Activated naive CD8-positive, alpha-beta T cell (primary cell): ENCODE measurements around the gene TUFM.
A peak's percentile ranks its signal among the peaks of the same experiment; 100 is the strongest.

Experiments used
- H3K27ac Mint-ChIP-seq: one replicate; pipeline ENCODE4 v1.8.0; 2021; ENCODE audit warnings: mixed read lengths
- H3K27me3 Mint-ChIP-seq: one replicate; pipeline ENCODE4 v1.8.0; 2021; ENCODE audit warnings: mixed read lengths
- H3K36me3 Mint-ChIP-seq: one replicate; pipeline ENCODE4 v1.8.0; 2021; ENCODE audit warnings: mixed read lengths
- H3K4me1 Mint-ChIP-seq: one replicate; pipeline ENCODE4 v1.8.0; 2021; ENCODE audit warnings: low read depth, mixed read lengths
- H3K4me3 Mint-ChIP-seq: one replicate; pipeline ENCODE4 v1.8.0; 2021; ENCODE audit warnings: mild to moderate bottlenecking, mixed read lengths
- H3K9me3 Mint-ChIP-seq: one replicate; pipeline ENCODE4 v1.8.0; 2021; ENCODE audit warnings: low read depth, mixed read lengths

The TUFM gene

GRCh38 chr16:28837672-28838557 is 8.2 kb downstream of the TUFM start:
- no peaks in the 10 kb centered on the region for H3K27me3 Mint-ChIP-seq
- peak overlapping the region; percentile 83 for H3K27ac Mint-ChIP-seq
- H3K36me3 Mint-ChIP-seq = peaks cover 6% of the 10 kb centered on the region
- H3K4me1 Mint-ChIP-seq = peaks cover 6% of the 10 kb centered on the region
- H3K9me3 Mint-ChIP-seq = no peaks in the 10 kb centered on the region
- H3K4me3 Mint-ChIP-seq = no peak overlapping the region

DNA sequence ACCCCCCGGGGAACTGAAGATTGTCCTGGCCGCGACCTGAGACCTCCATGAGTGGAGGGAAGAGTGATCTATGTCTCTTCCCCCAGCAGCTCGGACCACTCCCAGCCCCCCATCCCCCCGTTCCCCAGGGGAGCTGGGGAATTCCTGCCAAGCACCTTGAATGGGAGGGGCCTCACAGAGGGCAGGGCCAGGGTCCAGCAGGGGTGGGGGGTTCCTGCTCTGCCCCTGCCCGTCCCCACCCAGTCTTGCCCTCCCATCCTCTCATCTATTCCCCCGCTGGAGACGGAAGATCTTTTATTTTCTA is 9.4 kb downstream of the TUFM start:
- H3K4me1 Mint-ChIP-seq = peaks cover 6% of the 10 kb centered on the region
- no peaks in the 10 kb centered on the region for H3K27me3 Mint-ChIP-seq
- no peaks in the 10 kb centered on the region for H3K9me3 Mint-ChIP-seq
- no peak overlapping the region for H3K27ac Mint-ChIP-seq
- H3K4me3 Mint-ChIP-seq = no peak overlapping the region
- H3K36me3 Mint-ChIP-seq = peaks cover 7% of the 10 kb centered on the region

GRCh38 chr16:28835864-28836760 is 10.0 kb downstream of the TUFM start:
- H3K9me3 Mint-ChIP-seq = no peaks in the 10 kb centered on the region
- H3K4me1 Mint-ChIP-seq = peaks cover 6% of the 10 kb centered on the region
- H3K36me3 Mint-ChIP-seq = peaks cover 7% of the 10 kb centered on the region
- H3K27me3 Mint-ChIP-seq = no peaks in the 10 kb centered on the region
- H3K27ac Mint-ChIP-seq = no peak overlapping the region
- H3K4me3 Mint-ChIP-seq = no peak overlapping the region

GRCh38 chr16:28834873-28835863 is 11.0 kb downstream of the TUFM start:
- H3K36me3 Mint-ChIP-seq = peaks cover 7% of the 10 kb centered on the region
- peak overlapping the region; percentile 34 for H3K27ac Mint-ChIP-seq
- H3K4me3 Mint-ChIP-seq = no peak overlapping the region
- peaks cover 10% of the 10 kb centered on the region for H3K4me1 Mint-ChIP-seq
- no peaks in the 10 kb centered on the region for H3K9me3 Mint-ChIP-seq
- no peaks in the 10 kb centered on the region for H3K27me3 Mint-ChIP-seq

DNA sequence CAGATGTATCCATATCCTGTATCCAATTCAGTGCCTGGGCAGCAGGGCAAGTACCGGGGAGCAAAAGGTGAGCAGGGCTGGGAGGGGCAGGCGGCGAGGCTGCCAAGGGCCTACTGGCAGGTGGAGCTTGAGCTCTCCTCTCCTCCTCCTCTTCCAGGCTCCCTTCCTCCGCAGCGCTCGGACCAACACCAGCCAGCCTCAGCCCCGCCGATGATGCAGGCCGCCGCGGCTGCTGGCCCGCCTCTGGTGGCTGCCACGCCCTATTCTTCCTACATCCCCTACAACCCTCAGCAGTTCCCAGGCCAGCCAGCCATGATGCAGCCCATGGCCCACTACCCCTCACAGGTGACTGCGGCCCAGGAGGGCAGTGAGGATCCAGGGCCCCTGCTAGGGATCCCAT is 11.8 kb downstream of the TUFM start:
- no peak overlapping the region for H3K4me3 Mint-ChIP-seq
- no peaks in the 10 kb centered on the region for H3K27me3 Mint-ChIP-seq
- H3K36me3 Mint-ChIP-seq = peaks cover 7% of the 10 kb centered on the region
- H3K27ac Mint-ChIP-seq = no peak overlapping the region
- H3K4me1 Mint-ChIP-seq = peaks cover 12% of the 10 kb centered on the region
- H3K9me3 Mint-ChIP-seq = no peaks in the 10 kb centered on the region

GRCh38 chr16:28830531-28830930 is 15.6 kb downstream of the TUFM start:
- Mint-ChIP-seq H3K27ac (peak overlapping the region; percentile 50), H3K4me3 (no peak overlapping the region), H3K9me3 (no peaks in the 10 kb centered on the region), H3K36me3 (peaks cover 10% of the 10 kb centered on the region), H3K4me1 (peaks cover 39% of the 10 kb centered on the region), H3K27me3 (no peaks in the 10 kb centered on the region)

DNA sequence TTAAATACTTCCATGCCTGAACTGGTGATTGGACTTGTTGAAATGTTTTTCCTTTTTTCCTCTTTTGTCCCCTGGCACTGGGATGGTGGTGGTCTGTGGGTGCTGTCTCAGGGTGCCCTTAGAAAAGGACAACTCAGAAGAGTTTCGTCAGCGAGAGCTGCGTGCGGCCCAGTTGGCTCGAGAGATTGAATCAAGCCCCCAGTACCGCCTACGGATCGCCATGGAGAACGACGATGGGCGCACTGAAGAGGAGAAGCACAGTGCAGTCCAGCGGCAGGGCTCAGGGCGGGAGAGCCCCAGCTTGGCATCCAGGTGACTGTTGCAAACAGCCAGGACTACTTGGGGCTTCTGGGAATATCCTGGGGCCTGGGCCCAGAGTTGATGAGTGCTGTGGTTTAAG is 16.4 kb downstream of the TUFM start:
- H3K27ac Mint-ChIP-seq = no peak overlapping the region
- no peak overlapping the region for H3K4me3 Mint-ChIP-seq
- H3K36me3 Mint-ChIP-seq = peaks cover 14% of the 10 kb centered on the region
- peaks cover 46% of the 10 kb centered on the region for H3K4me1 Mint-ChIP-seq
- no peaks in the 10 kb centered on the region for H3K27me3 Mint-ChIP-seq
- no peaks in the 10 kb centered on the region for H3K9me3 Mint-ChIP-seq

DNA sequence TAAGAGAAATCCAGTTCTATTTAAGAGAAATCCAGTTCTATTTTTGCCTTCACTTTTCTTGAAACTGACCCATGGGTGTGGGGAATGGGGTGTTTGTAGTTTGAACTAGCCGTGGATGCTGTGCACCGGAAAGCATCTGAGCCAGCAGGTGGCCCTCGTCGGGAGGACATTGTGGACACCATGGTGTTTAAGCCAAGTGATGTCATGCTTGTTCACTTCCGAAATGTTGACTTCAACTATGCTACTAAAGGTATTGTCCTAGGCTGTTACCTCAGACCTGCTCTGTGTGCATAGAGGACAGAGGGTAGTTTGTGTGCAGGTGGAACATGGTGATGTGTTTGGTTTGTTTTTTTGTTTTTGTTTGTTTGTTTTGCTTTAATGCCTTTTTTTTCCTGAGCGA is 20.0 kb downstream of the TUFM start:
- peak overlapping the region; percentile 99 for H3K27ac Mint-ChIP-seq
- H3K4me1 Mint-ChIP-seq = peaks cover 58% of the 10 kb centered on the region
- peaks cover 12% of the 10 kb centered on the region for H3K36me3 Mint-ChIP-seq
- H3K4me3 Mint-ChIP-seq = peak overlapping the region; percentile 97
- no peaks in the 10 kb centered on the region for H3K9me3 Mint-ChIP-seq
- H3K27me3 Mint-ChIP-seq = no peaks in the 10 kb centered on the region

DNA sequence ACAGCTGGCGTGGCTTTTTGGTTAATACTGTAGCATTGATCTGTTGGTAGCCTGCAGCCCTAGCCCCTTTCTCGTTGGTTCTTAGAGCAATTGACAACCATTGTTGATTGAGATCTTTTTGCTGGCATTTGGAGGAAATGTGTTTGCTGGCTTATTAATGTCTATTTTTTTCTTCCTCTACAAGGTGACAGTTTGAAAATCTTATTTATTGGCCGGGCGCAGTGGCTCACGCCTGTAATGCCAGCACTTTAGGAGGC is 21.5 kb downstream of the TUFM start:
- peak overlapping the region; percentile 99 for H3K27ac Mint-ChIP-seq
- H3K27me3 Mint-ChIP-seq = no peaks in the 10 kb centered on the region
- peak overlapping the region; percentile 97 for H3K4me3 Mint-ChIP-seq
- H3K4me1 Mint-ChIP-seq = peaks cover 58% of the 10 kb centered on the region
- peaks cover 15% of the 10 kb centered on the region for H3K36me3 Mint-ChIP-seq
- H3K9me3 Mint-ChIP-seq = no peaks in the 10 kb centered on the region

- Mint-ChIP-seq H3K9me3 (no peaks in the 10 kb centered on the region), H3K27ac (peak overlapping the region; percentile 99), H3K4me1 (peaks cover 54% of the 10 kb centered on the region), H3K4me3 (peak overlapping the region; percentile 97), H3K27me3 (no peaks in the 10 kb centered on the region), H3K36me3 (peaks cover 15% of the 10 kb centered on the region)
These were observed 22.1 kb downstream of the TUFM start for GRCh38 chr16:28823873-28824716.

- peak overlapping the region; percentile 99 for H3K27ac Mint-ChIP-seq
- peak overlapping the region; percentile 97 for H3K4me3 Mint-ChIP-seq
- peaks cover 15% of the 10 kb centered on the region for H3K36me3 Mint-ChIP-seq
- H3K4me1 Mint-ChIP-seq = peaks cover 52% of the 10 kb centered on the region
- H3K9me3 Mint-ChIP-seq = no peaks in the 10 kb centered on the region
- no peaks in the 10 kb centered on the region for H3K27me3 Mint-ChIP-seq
These were observed 22.8 kb downstream of the TUFM start for GRCh38 chr16:28823291-28823872.

GRCh38 chr16:28822520-28823290 is 23.4 kb downstream of the TUFM start, which contains the start of gene ATXN2L:
Gene ATXN2L, plus strand, starts transcription at chr16:28822999. Its CDS starts 261 bp downstream, at chr16:28823260.
- Mint-ChIP-seq H3K27me3 (no peaks in the 10 kb centered on the region), H3K36me3 (peaks cover 15% of the 10 kb centered on the region), H3K4me3 (peak within 1 kb of the TSS; percentile 97), H3K9me3 (no peaks in the 10 kb centered on the region), H3K4me1 (peaks cover 47% of the 10 kb centered on the region), H3K27ac (peak within 1 kb of the TSS; percentile 99)
